Activated CD8-positive, alpha-beta T cell treated with anti-CD3 and anti-CD28 coated beads, Interleukin-2, amount 10 ng/mL, durations not matched to agents 7 days and 5 days (primary cell): ENCODE results near the gene FPGS. TPM values are rescaled to one million over a fixed set of nuclear protein-coding genes. Genes with fewer than 3 reads are reported as not detected.

ENCODE experiments used
- ATAC-seq: fragments of 150-1000 bp; cut with Tn5 transposase; one replicate; pipeline ENCODE4 v1.10.0; 2021; ENCODE audit warnings: moderate library complexity
- CTCF ChIA-PET: fragments of 350-600 bp; sonication (Branson Sonifier 250); formaldehyde crosslinking; loops from one replicate; lab custom pipeline; 2021; ENCODE audit warnings: antibody characterized with exemption; lab: Charles Lee
- POLR2A ChIA-PET: fragments of 350-600 bp; sonication (Branson Sonifier 250); formaldehyde crosslinking; loops from one replicate; lab custom pipeline; 2021; ENCODE audit warnings: antibody characterized with exemption; lab: Charles Lee
- DNase-seq: peaks from one replicate; pipeline ENCODE4 v3.0.0-alpha.2; 2020
- H3K27ac Mint-ChIP-seq: one replicate; pipeline ENCODE4 v1.8.0; 2021; ENCODE audit warnings: mild to moderate bottlenecking, mixed read lengths
- H3K27me3 Mint-ChIP-seq: one replicate; pipeline ENCODE4 v1.8.0; 2021; ENCODE audit warnings: low read depth, mixed read lengths
- H3K36me3 Mint-ChIP-seq: one replicate; pipeline ENCODE4 v1.8.0; 2021; ENCODE audit warnings: low read depth, mixed read lengths
- H3K4me1 Mint-ChIP-seq: one replicate; pipeline ENCODE4 v1.8.0; 2021; ENCODE audit warnings: low read depth, mixed read lengths
- H3K4me3 Mint-ChIP-seq: one replicate; pipeline ENCODE4 v1.8.0; 2021; ENCODE audit warnings: mild to moderate bottlenecking, mixed read lengths
- H3K9me3 Mint-ChIP-seq: one replicate; pipeline ENCODE4 v1.8.0; 2022; ENCODE audit warnings: mixed read lengths; ENCODE audit not compliant: insufficient read depth
- total RNA-seq, 2 experiments: library from RNA; stranded (reverse); gene quantifications; one replicate each; pipeline ENCODE4 v1.2.3, GENCODE V29; 2021

The FPGS gene
- total RNA-seq, 2 experiments from 2014 or later: 91.5 to 98.3 TPM

GRCh38 chr9:127790094-127790855, 12.4 kb upstream of the FPGS start:
- no peaks in the 10 kb centered on the region for H3K9me3 Mint-ChIP-seq
- H3K4me1 Mint-ChIP-seq: peaks cover 50% of the 10 kb centered on the region
- no peaks in the 10 kb centered on the region for H3K27me3 Mint-ChIP-seq
- H3K4me3 Mint-ChIP-seq: no peak overlapping the region
- ChIA-PET CTCF (interaction anchor here (1.1 kb wide), 2 partner anchors 126 to 128 kb away, joined by 3 read pairs; partner anchors contain the start of gene ST6GALNAC4), POLR2A (interaction anchor here (0.6 kb wide), 1 partner anchor 33 kb away, joined by 3 read pairs; no protein-coding TSS in a partner anchor)
- no peak overlapping the region for H3K27ac Mint-ChIP-seq
- DNase-seq (no peak), ATAC-seq (no peak)
- H3K36me3 Mint-ChIP-seq: peaks cover 62% of the 10 kb centered on the region

- POLR2A ChIA-PET: no interaction called here
- CTCF ChIA-PET: interaction anchor here (1.1 kb wide), 1 partner anchor 127 kb away, joined by 3 read pairs; no protein-coding TSS in a partner anchor
- H3K4me1 Mint-ChIP-seq: peaks cover 54% of the 10 kb centered on the region
These were observed 11.6 kb upstream of the FPGS start for GRCh38 chr9:127791085-127791484.

GRCh38 chr9:127792417-127793031, 10.2 kb upstream of the FPGS start:
- ChIA-PET CTCF (interaction anchor here (1.0 to 3.2 kb wide), 5 partner anchors 8 to 129 kb away, joined by 3 to 20 read pairs (median 6); no protein-coding TSS in a partner anchor), POLR2A (interaction anchor here (0.7 to 1.3 kb wide), 5 partner anchors 8 to 111 kb away, joined by 3 to 4 read pairs (median 3); partner anchors contain the start of gene FPGS)

More at GRCh38 chr9:127791085-127791484, 11.6 kb upstream of the FPGS start:
- peaks cover 62% of the 10 kb centered on the region for H3K36me3 Mint-ChIP-seq
- H3K27me3 Mint-ChIP-seq: no peaks in the 10 kb centered on the region
- H3K4me3 Mint-ChIP-seq: no peak overlapping the region
- H3K9me3 Mint-ChIP-seq: no peaks in the 10 kb centered on the region
- DNase-seq (no peak), ATAC-seq (no peak)
- no peak overlapping the region for H3K27ac Mint-ChIP-seq

GRCh38 chr9:127793093-127793708, 9.5 kb upstream of the FPGS start:
- DNase-seq (no peak), ATAC-seq (no peak)
- CTCF ChIA-PET: interaction anchor here (1.0 to 3.2 kb wide), 4 partner anchors 9 to 128 kb away, joined by 3 to 20 read pairs (median 6); no protein-coding TSS in a partner anchor
- Mint-ChIP-seq H3K36me3 (peaks cover 45% of the 10 kb centered on the region), H3K27me3 (no peaks in the 10 kb centered on the region), H3K27ac (peak overlapping the region; percentile 16), H3K4me3 (no peak overlapping the region), H3K4me1 (peaks cover 57% of the 10 kb centered on the region), H3K9me3 (no peaks in the 10 kb centered on the region)
- POLR2A ChIA-PET: interaction anchor here (0.8 to 1.3 kb wide), 4 partner anchors 8 to 111 kb away, joined by 3 to 4 read pairs (median 3); no protein-coding TSS in a partner anchor

More at GRCh38 chr9:127792417-127793031, 10.2 kb upstream of the FPGS start:
- DNase-seq (no peak), ATAC-seq (no peak)
- H3K4me3 Mint-ChIP-seq: no peak overlapping the region
- H3K27me3 Mint-ChIP-seq: no peaks in the 10 kb centered on the region
- peaks cover 58% of the 10 kb centered on the region for H3K4me1 Mint-ChIP-seq
- H3K27ac Mint-ChIP-seq: no peak overlapping the region
- peaks cover 51% of the 10 kb centered on the region for H3K36me3 Mint-ChIP-seq
- H3K9me3 Mint-ChIP-seq: no peaks in the 10 kb centered on the region

- H3K27ac Mint-ChIP-seq: no peak overlapping the region
- POLR2A ChIA-PET: no interaction called here
- H3K4me3 Mint-ChIP-seq: no peak overlapping the region
- H3K36me3 Mint-ChIP-seq: peaks cover 36% of the 10 kb centered on the region
- CTCF ChIA-PET: interaction anchor here (1.5 to 3.3 kb wide), 4 partner anchors 9 to 127 kb away, joined by 5 to 20 read pairs (median 8); partner anchors contain the start of gene CDK9
- no peak for ATAC-seq
- peaks cover 54% of the 10 kb centered on the region for H3K4me1 Mint-ChIP-seq
- H3K9me3 Mint-ChIP-seq: no peaks in the 10 kb centered on the region
- no peak for DNase-seq
- H3K27me3 Mint-ChIP-seq: no peaks in the 10 kb centered on the region
These were observed 8.5 kb upstream of the FPGS start for GRCh38 chr9:127794001-127794791.

- peaks cover 19% of the 10 kb centered on the region for H3K36me3 Mint-ChIP-seq
- POLR2A ChIA-PET: interaction anchor here (1.1 to 2.6 kb wide), 3 partner anchors 9 to 13 kb away, joined by 3 to 9 read pairs (median 7); partner anchors contain the start of gene CDK9
- H3K27ac Mint-ChIP-seq: peak overlapping the region; percentile 90
- no peaks in the 10 kb centered on the region for H3K27me3 Mint-ChIP-seq
- CTCF ChIA-PET: interaction anchor here (1.0 to 3.3 kb wide), 3 partner anchors 9 to 73 kb away, joined by 4 to 9 read pairs (median 5); partner anchors contain the start of gene CDK9
- ATAC-seq (peak; percentile 64), DNase-seq (no peak)
- H3K4me1 Mint-ChIP-seq: peaks cover 48% of the 10 kb centered on the region
- H3K4me3 Mint-ChIP-seq: peak overlapping the region; percentile 68
- no peaks in the 10 kb centered on the region for H3K9me3 Mint-ChIP-seq
These were observed 6.4 kb upstream of the FPGS start for GRCh38 chr9:127796225-127796813.

- POLR2A ChIA-PET: interaction anchor here (0.8 to 2.6 kb wide), 4 partner anchors 9 to 16 kb away, joined by 3 to 9 read pairs (median 6); partner anchors contain the start of gene CDK9
- H3K27me3 Mint-ChIP-seq: no peaks in the 10 kb centered on the region
- H3K27ac Mint-ChIP-seq: peak overlapping the region; percentile 90
- peaks cover 17% of the 10 kb centered on the region for H3K36me3 Mint-ChIP-seq
- peaks cover 50% of the 10 kb centered on the region for H3K4me1 Mint-ChIP-seq
- CTCF ChIA-PET: interaction anchor here (1.4 to 3.3 kb wide), 2 partner anchors 12 to 72 kb away, joined by 4 to 9 read pairs; partner anchors contain the start of gene CDK9
- peak overlapping the region; percentile 68 for H3K4me3 Mint-ChIP-seq
- ATAC-seq (peak; percentile 46), DNase-seq (no peak)
- no peaks in the 10 kb centered on the region for H3K9me3 Mint-ChIP-seq
These were observed 5.8 kb upstream of the FPGS start for GRCh38 chr9:127796852-127797370.

- peaks cover 11% of the 10 kb centered on the region for H3K36me3 Mint-ChIP-seq
- ChIA-PET CTCF (interaction anchor here (1.0 to 1.1 kb wide), 3 partner anchors 15 to 67 kb away, joined by 5 to 8 read pairs (median 8); partner anchors contain the start of gene TOR2A), POLR2A (interaction anchor here (0.6 to 1.5 kb wide), 7 partner anchors 10 to 67 kb away, joined by 3 to 4 read pairs (median 3); partner anchors contain the start of genes CDK9, ENG and TOR2A)
- ATAC-seq: no peak
- peak overlapping the region; percentile 85 for H3K27ac Mint-ChIP-seq
- H3K27me3 Mint-ChIP-seq: no peaks in the 10 kb centered on the region
- H3K4me3 Mint-ChIP-seq: peak overlapping the region; percentile 76
- H3K4me1 Mint-ChIP-seq: peaks cover 46% of the 10 kb centered on the region
- H3K9me3 Mint-ChIP-seq: no peaks in the 10 kb centered on the region
- no peak for DNase-seq
These were observed 617 bp upstream of the FPGS start for GRCh38 chr9:127801955-127802575.

- ChIA-PET POLR2A (interaction anchor here (1.1 to 1.5 kb wide), 2 partner anchors 33 kb away, joined by 3 to 5 read pairs; no protein-coding TSS in a partner anchor), CTCF (interaction anchor here (1.9 kb wide), 1 partner anchor 66 kb away, joined by 6 read pairs; no protein-coding TSS in a partner anchor)
- H3K4me1 Mint-ChIP-seq: peaks cover 36% of the 10 kb centered on the region
- H3K27me3 Mint-ChIP-seq: no peaks in the 10 kb centered on the region
- no peaks in the 10 kb centered on the region for H3K9me3 Mint-ChIP-seq
- H3K36me3 Mint-ChIP-seq: peaks cover 19% of the 10 kb centered on the region
- DNase-seq: no peak
- peak overlapping the region; percentile 97 for H3K4me3 Mint-ChIP-seq
- peak overlapping the region; percentile 95 for H3K27ac Mint-ChIP-seq
- peak; percentile 12 for ATAC-seq
These were observed 1.0 kb downstream of the FPGS start for GRCh38 chr9:127803507-127804352.
